ENCODE results near the gene TGDS.

DNA sequence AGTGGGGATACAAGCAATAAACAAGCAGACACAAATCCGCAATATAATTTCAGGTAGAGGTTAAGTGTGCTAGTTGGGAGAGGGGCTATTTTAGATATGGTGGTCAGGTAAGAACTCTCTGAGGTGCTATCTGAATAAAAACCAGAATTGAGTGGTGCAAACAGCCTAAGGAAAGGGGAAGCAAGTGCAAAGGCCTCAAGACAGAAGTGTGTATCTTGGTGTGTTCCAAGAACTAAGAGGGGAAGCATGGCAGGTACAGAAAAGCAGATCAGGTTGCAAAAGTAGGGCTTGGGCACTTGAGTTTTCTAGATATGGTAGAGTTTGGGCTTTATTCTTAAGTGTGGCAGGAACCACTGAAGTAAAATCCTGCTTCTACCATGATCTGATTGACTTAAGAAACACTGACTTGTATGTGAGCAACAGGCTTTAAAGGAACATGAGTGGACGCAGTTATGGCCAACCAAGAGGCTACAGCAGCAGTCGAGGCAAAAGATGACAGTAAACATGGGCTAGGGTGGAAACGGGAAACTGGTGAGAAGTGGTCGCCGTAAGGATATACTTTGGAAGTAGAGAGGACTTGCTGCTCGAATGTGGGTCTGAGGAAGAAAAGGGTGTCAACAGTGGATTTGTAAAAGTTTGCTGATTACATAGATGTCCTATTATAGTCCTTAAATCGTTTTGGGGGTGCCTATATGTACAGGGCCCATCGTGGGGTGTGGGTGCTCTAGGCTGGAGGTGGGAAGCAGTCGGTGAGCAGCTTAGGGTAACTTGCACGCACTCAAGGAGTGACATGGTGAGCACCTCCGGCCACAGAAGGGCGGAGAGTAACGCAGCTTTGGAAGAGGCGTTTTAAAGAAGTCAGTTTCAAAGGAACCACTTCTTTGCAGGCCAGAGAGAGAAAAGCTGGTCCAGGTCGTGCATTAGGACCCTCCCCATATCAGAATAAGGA, 677 bp downstream of the TGDS start:
- TF ChIP-seq, protein P1, sequence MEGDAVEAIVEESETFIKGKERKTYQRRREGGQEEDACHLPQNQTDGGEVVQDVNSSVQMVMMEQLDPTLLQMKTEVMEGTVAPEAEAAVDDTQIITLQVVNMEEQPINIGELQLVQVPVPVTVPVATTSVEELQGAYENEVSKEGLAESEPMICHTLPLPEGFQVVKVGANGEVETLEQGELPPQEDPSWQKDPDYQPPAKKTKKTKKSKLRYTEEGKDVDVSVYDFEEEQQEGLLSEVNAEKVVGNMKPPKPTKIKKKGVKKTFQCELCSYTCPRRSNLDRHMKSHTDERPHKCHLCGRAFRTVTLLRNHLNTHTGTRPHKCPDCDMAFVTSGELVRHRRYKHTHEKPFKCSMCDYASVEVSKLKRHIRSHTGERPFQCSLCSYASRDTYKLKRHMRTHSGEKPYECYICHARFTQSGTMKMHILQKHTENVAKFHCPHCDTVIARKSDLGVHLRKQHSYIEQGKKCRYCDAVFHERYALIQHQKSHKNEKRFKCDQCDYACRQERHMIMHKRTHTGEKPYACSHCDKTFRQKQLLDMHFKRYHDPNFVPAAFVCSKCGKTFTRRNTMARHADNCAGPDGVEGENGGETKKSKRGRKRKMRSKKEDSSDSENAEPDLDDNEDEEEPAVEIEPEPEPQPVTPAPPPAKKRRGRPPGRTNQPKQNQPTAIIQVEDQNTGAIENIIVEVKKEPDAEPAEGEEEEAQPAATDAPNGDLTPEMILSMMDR (conservative IDR thresholded peaks at IDR 0.05; ENCODE audit: low read depth, low read length): no peak
- no peak for TF ChIP-seq EZH2 (IDR thresholded peaks at IDR 0.05; ENCODE audit: low read length, unreplicated experiment)

Measured in PC-3 (cell line).